IPS-NIHi7 (cell line): ENCODE results near the gene CATSPERE.

Source experiments
- DNase-seq: peaks from one replicate; pipeline ENCODE4 v3.0.0; 2012; ENCODE audit warnings: mixed read lengths; ENCODE audit errors: extremely low spot score

CATSPERE gene

GRCh38 chr1:244461245-244462071, at the start of gene CATSPERE:
CATSPERE (plus strand) TSS chr1:244461273; CDS start chr1:244461430, 157 bp downstream.
- DNase-seq: peak; percentile 93

GRCh38 chr1:244412176-244412575, 48.9 kb upstream of the CATSPERE start:
- DNase-seq: no peak

GRCh38 chr1:244413736-244414135, 47.3 kb upstream of the CATSPERE start:
- no peak for DNase-seq

GRCh38 chr1:244414543-244414942, 46.5 kb upstream of the CATSPERE start:
- peak; percentile 46 for DNase-seq

- no peak for DNase-seq
These were observed 42.0 kb upstream of the CATSPERE start for GRCh38 chr1:244419024-244419423.

- DNase-seq: no peak
These were observed 38.9 kb upstream of the CATSPERE start for GRCh38 chr1:244422174-244422573.

GRCh38 chr1:244424649-244425334, 36.3 kb upstream of the CATSPERE start:
- DNase-seq: no peak

- DNase-seq: no peak
These were observed 33.4 kb upstream of the CATSPERE start for GRCh38 chr1:244427647-244428046.

- no peak for DNase-seq
These were observed 31.3 kb upstream of the CATSPERE start for GRCh38 chr1:244429818-244430217.

GRCh38 chr1:244431166-244431565, 29.9 kb upstream of the CATSPERE start:
- DNase-seq: no peak

- no peak for DNase-seq
These were observed 25.4 kb upstream of the CATSPERE start for GRCh38 chr1:244435562-244436205.

GRCh38 chr1:244436336-244437085, 24.6 kb upstream of the CATSPERE start:
- DNase-seq: no peak

- no peak for DNase-seq
These were observed 24.0 kb upstream of the CATSPERE start for GRCh38 chr1:244437086-244437468.

- DNase-seq: peak; percentile 39
These were observed 21.6 kb upstream of the CATSPERE start for GRCh38 chr1:244439391-244440032.

GRCh38 chr1:244442850-244443249, 18.2 kb upstream of the CATSPERE start:
- DNase-seq: no peak

- DNase-seq: peak; percentile 13
These were observed 16.2 kb upstream of the CATSPERE start for GRCh38 chr1:244444854-244445253.

- DNase-seq: no peak
These were observed 15.5 kb upstream of the CATSPERE start for GRCh38 chr1:244445320-244446181.

- DNase-seq: no peak
These were observed 14.0 kb upstream of the CATSPERE start for GRCh38 chr1:244447024-244447423.

GRCh38 chr1:244447552-244447951, 13.5 kb upstream of the CATSPERE start:
- no peak for DNase-seq

GRCh38 chr1:244448279-244449036, 12.6 kb upstream of the CATSPERE start:
- no peak for DNase-seq
